WERI-Rb-1 (cell line): ENCODE data around the gene STAB2.
"Not testable (repeated sequence)": the region's sequence is repeated elsewhere in the genome, so short reads cannot be mapped to it uniquely, and the experiment has no call there.

Experiments used
- DNase-seq: peaks from one replicate; pipeline ENCODE4 v3.0.0-alpha.2; 2020
- H3K27ac ChIP-seq: fragments of 250-450 bp; sonication (Bioruptor Pico); 2 replicates; pipeline ENCODE4 v1.5.1; 2020; ENCODE audit warnings: mild to moderate bottlenecking, moderate library complexity
- H3K27me3 ChIP-seq: fragments of 250-450 bp; sonication (Bioruptor Pico); 2 replicates; pipeline ENCODE4 v1.5.1; 2021; ENCODE audit warnings: mild to moderate bottlenecking, low read depth, moderate library complexity; ENCODE audit not compliant: insufficient read depth, severe bottlenecking
- H3K36me3 ChIP-seq: fragments of 250-450 bp; sonication (Bioruptor Pico); 2 replicates; pipeline ENCODE4 v1.5.1; 2020; ENCODE audit warnings: mild to moderate bottlenecking, moderate library complexity
- H3K4me3 ChIP-seq: 2 replicates; pipeline ENCODE4 v1.5.1; 2011; ENCODE audit warnings: low read depth, mild to moderate bottlenecking, control low read depth, low read length
- H3K9me3 ChIP-seq: fragments of 250-450 bp; sonication (Bioruptor Pico); 2 replicates; pipeline ENCODE4 v1.5.1; 2021; ENCODE audit warnings: mild to moderate bottlenecking, moderate library complexity; ENCODE audit not compliant: severe bottlenecking
- TF ChIP-seq, protein P1 (sequence below): IDR thresholded peaks from 2 replicates; pipeline ENCODE4 v1.5.1; 2011; ENCODE audit warnings: low read depth, mild to moderate bottlenecking, control low read depth, inconsistent platforms, low read length

The STAB2 gene

DNA sequence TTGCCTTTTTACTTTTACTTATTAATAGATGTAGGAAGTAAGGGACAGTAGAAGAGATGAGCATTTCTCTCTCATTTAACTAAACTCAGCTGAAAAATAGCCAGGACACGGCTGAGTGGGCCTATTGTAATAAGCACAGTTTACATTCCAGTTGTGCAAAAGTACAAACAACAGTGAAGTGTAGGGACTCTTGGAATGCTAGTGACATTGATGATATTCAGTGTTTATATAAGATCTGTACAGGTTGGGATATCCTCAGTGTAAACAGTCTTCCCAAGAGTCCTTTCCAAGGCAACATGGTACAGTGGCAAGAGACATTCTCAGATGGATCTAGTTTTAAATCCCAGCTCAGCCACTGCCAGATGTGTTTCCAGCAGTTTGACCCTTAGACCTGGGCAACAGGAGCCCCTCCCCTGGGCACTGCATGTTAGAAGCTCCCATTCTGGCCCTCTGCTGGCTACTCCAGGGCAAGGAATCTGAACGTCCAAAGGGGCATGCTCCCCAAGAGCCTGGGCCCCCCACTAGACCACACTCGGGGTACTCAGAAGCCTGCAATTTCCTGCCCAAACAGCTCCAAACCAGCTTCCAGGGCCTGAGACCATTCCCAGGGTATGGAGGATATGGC lies 55.3 kb downstream of the STAB2 start:
- Histone ChIP-seq H3K27ac (no peak overlapping the region), H3K4me3 (no peak overlapping the region), H3K27me3 (no peaks in the 10 kb centered on the region), H3K9me3 (no peaks in the 10 kb centered on the region), H3K36me3 (no peaks in the 10 kb centered on the region)
- no peak for DNase-seq
- TF ChIP-seq, protein P1, sequence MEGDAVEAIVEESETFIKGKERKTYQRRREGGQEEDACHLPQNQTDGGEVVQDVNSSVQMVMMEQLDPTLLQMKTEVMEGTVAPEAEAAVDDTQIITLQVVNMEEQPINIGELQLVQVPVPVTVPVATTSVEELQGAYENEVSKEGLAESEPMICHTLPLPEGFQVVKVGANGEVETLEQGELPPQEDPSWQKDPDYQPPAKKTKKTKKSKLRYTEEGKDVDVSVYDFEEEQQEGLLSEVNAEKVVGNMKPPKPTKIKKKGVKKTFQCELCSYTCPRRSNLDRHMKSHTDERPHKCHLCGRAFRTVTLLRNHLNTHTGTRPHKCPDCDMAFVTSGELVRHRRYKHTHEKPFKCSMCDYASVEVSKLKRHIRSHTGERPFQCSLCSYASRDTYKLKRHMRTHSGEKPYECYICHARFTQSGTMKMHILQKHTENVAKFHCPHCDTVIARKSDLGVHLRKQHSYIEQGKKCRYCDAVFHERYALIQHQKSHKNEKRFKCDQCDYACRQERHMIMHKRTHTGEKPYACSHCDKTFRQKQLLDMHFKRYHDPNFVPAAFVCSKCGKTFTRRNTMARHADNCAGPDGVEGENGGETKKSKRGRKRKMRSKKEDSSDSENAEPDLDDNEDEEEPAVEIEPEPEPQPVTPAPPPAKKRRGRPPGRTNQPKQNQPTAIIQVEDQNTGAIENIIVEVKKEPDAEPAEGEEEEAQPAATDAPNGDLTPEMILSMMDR = no peak

DNA sequence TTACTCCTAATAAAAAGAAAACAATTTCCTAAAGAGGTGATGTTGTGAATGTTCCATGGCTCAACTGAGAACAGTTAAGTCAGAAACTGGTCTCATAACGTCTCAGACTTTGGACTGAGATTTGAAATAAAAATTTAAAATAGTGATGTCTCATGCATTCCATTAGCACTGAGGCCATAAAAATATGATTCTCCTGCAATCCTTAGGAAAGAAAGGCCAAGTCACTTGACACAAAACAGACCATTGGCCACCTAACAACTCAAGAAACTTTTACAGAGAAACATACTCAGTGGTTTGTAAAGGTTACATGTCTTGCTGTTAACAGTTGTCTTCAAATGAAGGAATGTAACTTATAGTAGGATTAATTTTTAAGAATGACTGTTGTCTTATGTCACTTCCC lies 58.1 kb downstream of the STAB2 start:
- DNase-seq = no peak
- H3K36me3 ChIP-seq = no peaks in the 10 kb centered on the region
- TF ChIP-seq, protein P1 = no peak
- H3K4me3 ChIP-seq = no peak overlapping the region
- H3K27me3 ChIP-seq = no peaks in the 10 kb centered on the region
- no peak overlapping the region for H3K27ac ChIP-seq
- H3K9me3 ChIP-seq = no peaks in the 10 kb centered on the region

DNA sequence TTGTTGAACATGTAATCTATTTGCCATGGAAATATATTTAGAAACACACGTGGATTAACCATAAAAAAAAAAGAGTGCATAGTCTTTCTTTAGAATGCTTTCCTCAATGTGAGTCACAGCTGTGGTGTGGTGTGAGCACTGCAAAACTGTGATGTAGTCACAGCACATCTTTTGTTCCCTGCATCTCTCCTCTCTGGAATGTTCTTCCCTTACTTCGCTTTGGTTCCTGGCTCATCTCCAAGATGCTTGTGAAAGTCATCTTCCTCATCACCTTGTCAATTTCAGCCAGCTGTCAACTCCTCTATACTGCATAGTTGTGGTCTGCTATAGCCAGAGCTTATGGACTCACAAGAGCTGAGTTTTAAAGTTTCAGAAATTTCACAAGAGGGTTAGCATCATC lies 60.2 kb downstream of the STAB2 start:
- Histone ChIP-seq H3K4me3 (no peak overlapping the region), H3K36me3 (no peaks in the 10 kb centered on the region), H3K27me3 (no peaks in the 10 kb centered on the region), H3K9me3 (no peaks in the 10 kb centered on the region), H3K27ac (no peak overlapping the region)
- TF ChIP-seq, protein P1 = no peak
- DNase-seq = no peak

DNA sequence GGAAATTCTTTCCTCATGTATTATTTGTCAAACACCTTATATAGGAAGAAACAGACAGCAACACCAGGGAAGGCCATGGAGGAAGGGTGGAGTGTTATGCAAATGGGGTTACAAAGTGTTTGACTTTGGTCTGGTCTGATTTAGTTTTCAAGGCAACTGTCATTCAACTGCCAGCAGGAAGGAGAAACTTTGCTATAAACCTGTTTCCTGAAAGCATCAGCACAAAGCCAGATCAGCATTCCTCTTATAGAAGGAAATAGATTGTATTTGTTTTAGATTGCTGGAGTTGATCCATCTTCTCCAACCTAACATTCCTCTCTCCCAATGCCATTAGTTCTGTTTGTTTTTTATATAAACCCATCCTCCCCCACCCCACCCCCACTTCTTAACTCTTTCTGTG lies 65.7 kb downstream of the STAB2 start:
- TF ChIP-seq, protein P1 = no peak
- DNase-seq = no peak
- Histone ChIP-seq H3K36me3 (no peaks in the 10 kb centered on the region), H3K9me3 (no peaks in the 10 kb centered on the region), H3K27me3 (no peaks in the 10 kb centered on the region), H3K4me3 (no peak overlapping the region), H3K27ac (no peak overlapping the region)

DNA sequence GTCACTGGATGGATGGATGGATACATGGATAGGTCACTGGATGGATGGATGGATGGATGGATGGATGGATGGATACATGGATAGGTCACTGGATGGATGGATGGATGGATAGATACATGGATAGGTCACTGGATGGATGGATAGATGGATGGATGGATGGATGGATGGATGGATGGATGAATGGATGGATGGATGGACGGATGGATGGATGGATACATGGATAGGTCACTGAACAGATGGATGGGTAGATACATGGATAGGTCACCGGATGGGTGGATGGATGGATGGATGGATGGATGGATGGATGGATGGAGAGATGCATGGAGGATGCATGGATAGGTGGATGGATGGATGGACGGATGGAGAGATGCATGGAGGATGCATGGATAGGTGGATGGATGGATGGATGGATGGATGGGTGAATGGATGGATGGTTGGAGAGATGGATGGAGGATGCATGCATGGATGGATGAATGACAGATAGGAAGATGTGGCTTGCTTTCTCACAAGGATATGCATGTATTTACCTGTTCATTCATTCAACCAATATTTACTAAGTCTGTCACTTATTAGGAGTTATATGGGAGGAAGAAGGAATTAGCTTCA lies 66.6 kb downstream of the STAB2 start:
- H3K4me3 ChIP-seq, H3K27ac ChIP-seq, H3K9me3 ChIP-seq, DNase-seq, H3K36me3 ChIP-seq, H3K27me3 ChIP-seq: not testable (repeated sequence)

DNA sequence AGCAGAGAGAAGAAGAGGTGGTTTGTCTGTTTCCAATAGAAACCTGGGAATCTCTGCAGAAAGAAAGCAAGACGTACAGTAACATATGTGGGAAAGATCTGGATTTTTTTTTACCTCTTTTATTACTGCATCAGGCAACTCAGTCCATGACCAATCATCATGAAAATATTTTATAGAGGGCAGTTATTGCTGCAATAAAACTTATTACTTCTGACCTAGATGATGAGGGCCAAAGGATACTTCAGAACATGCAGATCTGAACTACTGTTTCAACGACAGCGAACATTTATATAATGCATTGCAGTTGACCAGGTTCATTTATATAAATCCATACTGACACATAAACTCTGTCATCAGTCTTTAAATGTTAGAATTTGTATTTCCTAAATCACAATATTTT lies 67.7 kb downstream of the STAB2 start:
- Histone ChIP-seq H3K9me3 (no peaks in the 10 kb centered on the region), H3K27ac (no peak overlapping the region), H3K36me3 (no peaks in the 10 kb centered on the region), H3K27me3 (no peaks in the 10 kb centered on the region), H3K4me3 (no peak overlapping the region)
- no peak for DNase-seq
- TF ChIP-seq, protein P1 = no peak
